WERI-Rb-1 (cell line): ENCODE data around the gene RBMS3.

Experiments
- DNase-seq: peaks from one replicate; pipeline ENCODE4 v3.0.0-alpha.2; 2020
- H3K27ac ChIP-seq: fragments of 250-450 bp; sonication (Bioruptor Pico); 2 replicates; pipeline ENCODE4 v1.5.1; 2020; ENCODE audit warnings: mild to moderate bottlenecking, moderate library complexity
- H3K27me3 ChIP-seq: fragments of 250-450 bp; sonication (Bioruptor Pico); 2 replicates; pipeline ENCODE4 v1.5.1; 2021; ENCODE audit warnings: mild to moderate bottlenecking, low read depth, moderate library complexity; ENCODE audit not compliant: insufficient read depth, severe bottlenecking
- H3K36me3 ChIP-seq: fragments of 250-450 bp; sonication (Bioruptor Pico); 2 replicates; pipeline ENCODE4 v1.5.1; 2020; ENCODE audit warnings: mild to moderate bottlenecking, moderate library complexity
- H3K4me3 ChIP-seq: 2 replicates; pipeline ENCODE4 v1.5.1; 2011; ENCODE audit warnings: low read depth, mild to moderate bottlenecking, control low read depth, low read length
- H3K9me3 ChIP-seq: fragments of 250-450 bp; sonication (Bioruptor Pico); 2 replicates; pipeline ENCODE4 v1.5.1; 2021; ENCODE audit warnings: mild to moderate bottlenecking, moderate library complexity; ENCODE audit not compliant: severe bottlenecking
- TF ChIP-seq, protein P1 (sequence below): IDR thresholded peaks from 2 replicates; pipeline ENCODE4 v1.5.1; 2011; ENCODE audit warnings: low read depth, mild to moderate bottlenecking, control low read depth, inconsistent platforms, low read length

RBMS3 gene

DNA sequence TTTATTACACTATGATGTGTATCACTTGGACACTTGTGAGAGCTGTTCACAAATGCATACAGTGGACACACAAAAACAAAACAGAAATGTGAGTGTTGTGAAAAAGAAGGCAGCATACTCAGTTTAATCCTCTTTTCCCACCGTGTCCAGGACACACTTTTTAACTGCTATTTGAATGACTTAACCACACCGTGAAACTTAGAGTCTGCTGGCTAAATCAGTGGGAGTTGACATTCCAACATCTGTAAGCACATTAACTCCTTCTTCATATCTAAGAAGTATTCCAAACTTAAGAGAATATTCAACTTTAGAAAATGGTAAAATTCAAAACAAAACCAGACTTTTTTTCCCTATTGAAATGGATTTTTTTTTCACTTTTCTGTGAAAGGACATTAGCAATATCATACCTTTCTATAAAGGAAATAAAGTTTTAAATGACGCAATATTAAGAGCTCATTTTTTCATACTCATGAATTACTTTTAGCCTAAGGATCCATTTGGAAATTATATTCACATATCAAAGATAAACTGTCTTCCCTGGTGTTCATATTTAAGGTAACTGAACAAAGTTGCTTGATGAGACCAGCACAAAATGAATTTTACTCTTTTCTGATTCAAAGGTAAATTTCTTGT is 316.6 kb downstream of the RBMS3 start:
- Histone ChIP-seq H3K27me3 (no peaks in the 10 kb centered on the region), H3K36me3 (no peaks in the 10 kb centered on the region), H3K9me3 (no peaks in the 10 kb centered on the region), H3K27ac (no peak overlapping the region), H3K4me3 (no peak overlapping the region)
- TF ChIP-seq, protein P1, sequence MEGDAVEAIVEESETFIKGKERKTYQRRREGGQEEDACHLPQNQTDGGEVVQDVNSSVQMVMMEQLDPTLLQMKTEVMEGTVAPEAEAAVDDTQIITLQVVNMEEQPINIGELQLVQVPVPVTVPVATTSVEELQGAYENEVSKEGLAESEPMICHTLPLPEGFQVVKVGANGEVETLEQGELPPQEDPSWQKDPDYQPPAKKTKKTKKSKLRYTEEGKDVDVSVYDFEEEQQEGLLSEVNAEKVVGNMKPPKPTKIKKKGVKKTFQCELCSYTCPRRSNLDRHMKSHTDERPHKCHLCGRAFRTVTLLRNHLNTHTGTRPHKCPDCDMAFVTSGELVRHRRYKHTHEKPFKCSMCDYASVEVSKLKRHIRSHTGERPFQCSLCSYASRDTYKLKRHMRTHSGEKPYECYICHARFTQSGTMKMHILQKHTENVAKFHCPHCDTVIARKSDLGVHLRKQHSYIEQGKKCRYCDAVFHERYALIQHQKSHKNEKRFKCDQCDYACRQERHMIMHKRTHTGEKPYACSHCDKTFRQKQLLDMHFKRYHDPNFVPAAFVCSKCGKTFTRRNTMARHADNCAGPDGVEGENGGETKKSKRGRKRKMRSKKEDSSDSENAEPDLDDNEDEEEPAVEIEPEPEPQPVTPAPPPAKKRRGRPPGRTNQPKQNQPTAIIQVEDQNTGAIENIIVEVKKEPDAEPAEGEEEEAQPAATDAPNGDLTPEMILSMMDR = no peak
- DNase-seq = no peak

DNA sequence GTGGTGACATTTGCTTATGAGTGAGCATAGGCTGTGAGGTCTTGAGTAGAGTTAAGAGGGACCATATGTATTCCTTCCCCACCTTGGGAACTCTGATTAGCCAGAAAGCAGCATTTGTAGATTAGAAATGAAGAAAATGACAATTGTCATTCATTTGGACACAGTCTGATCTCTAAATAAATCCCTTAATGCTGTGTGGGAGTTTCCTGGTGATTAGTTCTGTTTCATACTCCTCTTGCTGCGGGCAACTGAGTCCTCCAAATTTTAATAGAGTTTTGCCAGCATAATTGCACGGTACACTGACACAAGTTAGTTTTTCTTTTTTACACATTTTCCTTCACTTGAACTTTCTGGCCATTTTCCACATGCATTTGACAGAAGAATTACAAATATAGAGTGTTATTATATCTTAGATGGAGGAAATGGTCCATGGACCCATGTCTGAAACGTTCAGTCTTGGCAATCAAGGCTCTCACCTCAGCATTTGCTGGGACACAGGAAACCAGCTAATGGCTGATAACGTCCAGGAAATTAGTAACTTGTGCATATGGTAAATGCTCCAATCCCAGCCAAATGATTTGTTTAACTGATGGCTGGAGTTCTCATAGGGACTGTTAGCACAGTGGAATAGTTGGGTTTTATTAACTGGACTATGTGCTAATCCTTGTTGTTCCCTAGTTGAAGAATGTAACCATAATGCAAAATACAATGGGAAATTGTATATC is 321.2 kb downstream of the RBMS3 start:
- Histone ChIP-seq H3K27me3 (no peaks in the 10 kb centered on the region), H3K36me3 (no peaks in the 10 kb centered on the region), H3K27ac (no peak overlapping the region), H3K4me3 (no peak overlapping the region), H3K9me3 (no peaks in the 10 kb centered on the region)
- TF ChIP-seq, protein P1 = no peak
- DNase-seq = no peak

DNA sequence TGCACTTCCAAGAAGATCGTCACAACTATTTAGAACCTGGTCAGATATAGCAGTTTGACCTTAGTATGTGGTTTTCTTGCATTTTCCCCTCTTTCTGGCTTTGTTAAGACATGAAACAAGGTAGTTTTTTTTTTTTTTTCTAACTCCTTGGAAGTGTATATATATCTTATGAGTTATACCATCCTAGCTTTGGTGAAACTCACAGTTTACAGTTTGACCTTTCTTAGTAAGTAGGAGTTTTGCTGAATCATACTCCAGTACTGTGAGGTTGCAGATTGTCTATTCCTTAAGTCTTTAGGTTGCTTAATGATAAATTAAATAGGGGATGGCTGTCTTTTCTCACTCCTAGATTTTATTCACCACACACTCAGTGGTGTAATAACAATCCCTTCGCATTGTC is 325.0 kb downstream of the RBMS3 start:
- H3K9me3 ChIP-seq = no peaks in the 10 kb centered on the region
- H3K27ac ChIP-seq = no peak overlapping the region
- TF ChIP-seq, protein P1 = no peak
- DNase-seq = no peak
- H3K36me3 ChIP-seq = no peaks in the 10 kb centered on the region
- H3K27me3 ChIP-seq = no peaks in the 10 kb centered on the region
- H3K4me3 ChIP-seq = no peak overlapping the region

DNA sequence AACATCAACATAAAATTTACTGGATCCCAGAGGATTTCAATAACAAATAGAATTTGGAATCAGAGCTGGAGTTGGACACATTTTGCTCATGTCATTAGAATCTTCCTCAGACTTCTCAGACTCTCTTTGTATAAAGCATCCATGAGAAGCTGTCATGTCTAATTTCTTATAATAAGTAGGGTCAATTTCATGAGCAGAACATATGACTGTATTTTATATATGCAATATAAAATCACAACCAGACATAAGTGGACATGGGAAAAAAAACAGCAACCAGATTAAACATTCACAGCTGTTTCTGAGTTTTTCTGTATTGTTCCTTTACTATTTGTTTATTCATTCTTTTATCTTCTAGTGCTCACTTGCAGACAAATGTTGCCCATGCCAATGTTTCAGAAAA is 325.5 kb downstream of the RBMS3 start:
- Histone ChIP-seq H3K36me3 (no peaks in the 10 kb centered on the region), H3K27ac (no peak overlapping the region), H3K4me3 (no peak overlapping the region), H3K27me3 (no peaks in the 10 kb centered on the region), H3K9me3 (no peaks in the 10 kb centered on the region)
- TF ChIP-seq, protein P1 = no peak
- DNase-seq = no peak

DNA sequence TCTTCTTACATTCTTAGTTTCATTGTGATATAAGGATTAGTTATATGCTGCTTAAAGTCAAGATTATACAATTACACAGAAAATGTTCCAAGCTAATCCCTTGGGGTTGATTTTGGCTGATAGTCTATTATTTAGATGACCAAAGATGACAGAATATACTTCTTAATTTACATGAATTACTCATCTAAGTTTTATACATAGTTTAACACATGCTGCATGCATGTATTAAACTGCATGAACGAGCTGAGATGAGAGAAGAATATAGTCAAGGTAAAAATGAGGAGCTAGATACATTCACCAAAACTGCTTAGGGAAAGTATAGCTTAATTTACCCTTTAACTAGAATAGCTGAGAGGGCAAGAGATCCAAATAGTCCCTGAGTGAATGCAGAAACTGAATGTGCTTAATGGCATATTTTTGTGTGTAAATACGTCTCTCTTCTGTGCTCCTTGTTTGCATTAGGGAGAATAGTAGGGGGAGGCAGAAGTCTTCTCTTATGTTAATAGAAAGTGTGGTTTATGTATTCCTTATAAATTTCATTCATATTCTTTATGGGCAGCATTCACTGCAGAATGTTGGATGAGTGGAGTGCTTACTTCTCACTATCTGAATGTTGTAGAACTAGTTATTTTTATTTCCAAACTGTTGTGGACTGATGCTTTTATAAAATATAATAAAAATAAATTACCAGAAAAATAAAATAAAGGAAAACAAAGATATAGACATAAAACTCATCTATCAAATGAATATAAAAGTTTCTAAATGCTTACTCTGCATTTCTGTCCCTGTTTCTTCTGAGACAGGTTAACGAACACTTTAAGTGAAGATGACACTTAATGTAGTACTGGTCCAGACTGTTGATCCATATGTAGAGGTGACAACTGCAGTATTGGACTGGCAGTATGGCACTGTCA is 327.8 kb downstream of the RBMS3 start:
- Histone ChIP-seq H3K27me3 (no peaks in the 10 kb centered on the region), H3K27ac (no peak overlapping the region), H3K36me3 (no peaks in the 10 kb centered on the region), H3K9me3 (no peaks in the 10 kb centered on the region), H3K4me3 (no peak overlapping the region)
- TF ChIP-seq, protein P1 = no peak
- DNase-seq = no peak
